ENCODE data around the gene NPY5R. TPM values are rescaled to one million over a fixed set of nuclear protein-coding genes. Genes with fewer than 3 reads are reported as not detected.

Gene NPY5R
- polyA plus RNA-seq, 1 donor = not detected

GRCh38 chr4:163385466-163385865 lies 41.8 kb downstream of the NPY5R start:
- DNase-seq = no peak

DNA sequence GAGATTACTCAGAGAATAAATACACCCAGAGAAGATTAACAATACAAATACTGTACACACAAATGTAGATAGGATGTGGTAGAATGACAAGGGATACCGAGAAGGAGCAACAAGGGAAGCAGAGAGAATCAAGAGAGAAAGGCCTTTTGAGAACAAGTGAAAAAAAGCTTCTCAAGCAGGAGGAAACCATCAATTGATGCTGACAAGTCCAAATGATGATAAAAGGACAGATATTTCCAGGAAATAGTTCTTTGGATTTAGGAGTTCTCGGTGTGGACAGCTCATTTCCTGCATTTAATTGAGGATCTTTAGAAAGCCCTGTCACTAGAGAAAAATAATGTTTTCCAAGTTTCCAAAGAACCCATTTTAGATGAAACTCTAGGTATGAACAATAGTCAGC lies 48.1 kb downstream of the NPY5R start:
- DNase-seq = no peak

GRCh38 chr4:163392328-163392727 lies 48.6 kb downstream of the NPY5R start:
- no peak for DNase-seq

DNA sequence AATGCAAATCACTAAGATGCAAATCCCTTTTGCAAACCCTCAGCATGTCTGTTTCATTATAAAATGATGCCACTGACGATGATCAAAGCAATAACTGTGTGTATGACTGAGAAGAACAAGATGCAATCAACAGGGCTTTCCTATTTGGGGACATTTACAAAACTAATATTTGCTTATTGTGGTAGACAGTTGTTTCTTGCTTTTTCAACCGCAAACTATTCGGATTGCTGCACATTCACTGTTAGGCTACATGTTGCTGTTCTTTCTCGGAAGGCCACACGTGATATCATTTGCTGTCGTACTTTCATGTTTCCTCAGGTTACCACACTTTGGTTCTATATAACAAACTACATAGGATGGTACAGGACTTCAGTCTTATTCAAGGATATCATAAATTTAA lies 49.8 kb downstream of the NPY5R start:
- DNase-seq = no peak

DNA sequence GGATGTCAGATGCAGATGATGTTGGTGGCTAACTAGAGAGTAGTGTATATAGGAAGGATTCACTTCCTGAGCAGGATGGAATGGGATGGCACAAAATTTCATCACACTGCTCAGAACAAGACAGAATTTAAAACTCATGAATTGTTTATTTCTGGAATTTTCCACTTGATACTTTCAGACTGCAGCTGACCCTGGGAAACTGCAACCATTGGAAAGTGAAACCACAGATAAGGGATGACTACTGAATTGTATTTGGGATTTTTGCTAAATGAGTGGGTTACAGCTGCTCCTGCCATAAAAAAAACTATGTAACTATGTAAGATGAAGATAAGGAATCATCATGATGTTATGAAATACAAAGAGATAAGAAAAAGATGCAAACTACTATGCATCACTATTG lies 51.4 kb downstream of the NPY5R start:
- no peak for DNase-seq

DNA sequence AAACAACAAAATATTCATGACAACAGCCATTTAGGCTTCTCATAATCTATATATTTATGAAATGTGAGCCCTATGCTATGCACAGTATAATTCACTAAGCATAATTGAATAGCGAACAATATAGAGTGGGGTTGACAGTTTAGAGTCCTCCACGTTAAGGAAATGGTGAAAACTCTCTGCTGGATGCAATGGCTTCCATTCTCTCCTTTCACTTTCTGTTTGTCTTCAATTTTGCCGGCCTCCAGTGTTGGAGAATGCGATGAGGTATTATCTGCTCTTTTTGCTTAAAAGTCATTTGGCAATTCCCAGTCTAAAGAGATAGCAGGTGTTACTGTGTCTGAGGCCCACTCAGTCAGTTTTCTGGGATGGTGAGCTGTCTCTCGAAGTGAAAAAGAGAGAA lies 52.1 kb downstream of the NPY5R start:
- no peak for DNase-seq

DNA sequence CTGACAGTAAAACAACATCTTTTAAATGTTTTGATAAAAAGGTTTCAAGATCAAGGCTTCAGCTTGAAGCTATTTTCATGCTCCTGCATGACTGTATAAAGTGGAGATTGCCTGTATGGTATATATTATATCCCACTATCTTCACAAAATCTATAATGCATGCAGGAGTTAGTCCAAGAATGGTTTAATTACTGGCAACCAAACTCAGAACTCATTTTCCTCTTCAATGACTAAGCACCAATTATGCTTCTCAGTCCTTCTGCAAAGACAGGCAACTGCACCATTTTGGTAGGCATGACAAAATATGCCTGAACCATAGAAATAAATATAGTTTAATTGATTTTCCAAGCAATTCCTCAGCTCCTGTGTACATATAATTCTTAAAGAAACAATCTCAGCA lies 54.5 kb downstream of the NPY5R start:
- DNase-seq = no peak

DNA sequence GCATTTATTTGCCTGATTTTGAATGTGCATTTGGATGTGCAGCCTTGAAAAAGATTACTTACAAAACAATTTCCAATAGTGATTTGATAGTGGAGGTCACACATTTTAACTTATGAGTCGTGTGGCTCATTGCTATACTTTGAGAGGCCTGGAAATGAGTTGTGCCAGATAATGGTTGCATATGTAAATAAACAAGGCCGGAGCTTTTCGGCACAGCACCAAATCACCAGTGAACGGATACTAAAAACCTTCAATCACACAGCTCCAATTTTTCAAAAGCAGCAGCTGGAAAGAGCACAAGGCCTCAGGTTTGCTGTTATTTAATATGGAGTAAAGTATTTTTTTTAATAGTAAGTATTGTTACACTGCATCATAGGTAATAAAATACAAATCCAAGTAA lies 57.2 kb downstream of the NPY5R start:
- DNase-seq = no peak

Other genes with a start within 250 kb of the NPY5R start
- 16.5 TPM for gene NAF1, start 177.0 kb upstream of the NPY5R start, polyA plus RNA-seq (ENCODE audit: insufficient read length)
- 2.0 TPM for gene NPY1R, start 11.3 kb upstream of the NPY5R start, polyA plus RNA-seq (ENCODE audit: insufficient read length)
- not detected for gene TKTL2, start 129.9 kb downstream of the NPY5R start, polyA plus RNA-seq (ENCODE audit: insufficient read length)
- 21.9 TPM for gene TMA16, start 150.8 kb downstream of the NPY5R start, polyA plus RNA-seq (ENCODE audit: insufficient read length)

All from hindlimb muscle (tissue), 1 donor.